Lower leg skin (tissue), 3 donors: Measurements from ENCODE around the gene MTUS2.

Source experiments
- CTCF ChIP-seq, 3 donors: fragments of 450-650 bp; IDR thresholded peaks; one replicate each; pipeline ENCODE4 v1.5.1; 2016; ENCODE audit warnings: antibody characterized with exemption in 3 of 3, mild to moderate bottlenecking in 3 of 3, moderate library complexity in 2 of 3
- POLR2A ChIP-seq, 2 donors: fragments of 450-650 bp; IDR thresholded peaks; one replicate each; pipeline ENCODE4 v1.6.1; 2016 to 2017; ENCODE audit warnings: antibody characterized with exemption in 2 of 2, mild to moderate bottlenecking in 1 of 2, moderate library complexity in 1 of 2

GRCh38 chr13:29103065-29103800, 283.1 kb downstream of the MTUS2 start:
- TF ChIP-seq CTCF (IDR thresholded peaks at IDR 0.05) (no peak), POLR2A (IDR thresholded peaks at IDR 0.05) (no peak)
